Stimulated activated CD4-positive, alpha-beta T cell treated with anti-CD3 and anti-CD28 coated beads, Interleukin-1b, Interleukin-23, amount 100 ng/mL, for 48 hours (primary cell): ENCODE results near the gene RLN3.
A peak's percentile ranks its signal among the peaks of the same experiment; 100 is the strongest.

ENCODE experiments used
- DNase-seq: peaks from one replicate; pipeline ENCODE4 v3.0.0-alpha.2; 2020

RLN3 gene

DNA sequence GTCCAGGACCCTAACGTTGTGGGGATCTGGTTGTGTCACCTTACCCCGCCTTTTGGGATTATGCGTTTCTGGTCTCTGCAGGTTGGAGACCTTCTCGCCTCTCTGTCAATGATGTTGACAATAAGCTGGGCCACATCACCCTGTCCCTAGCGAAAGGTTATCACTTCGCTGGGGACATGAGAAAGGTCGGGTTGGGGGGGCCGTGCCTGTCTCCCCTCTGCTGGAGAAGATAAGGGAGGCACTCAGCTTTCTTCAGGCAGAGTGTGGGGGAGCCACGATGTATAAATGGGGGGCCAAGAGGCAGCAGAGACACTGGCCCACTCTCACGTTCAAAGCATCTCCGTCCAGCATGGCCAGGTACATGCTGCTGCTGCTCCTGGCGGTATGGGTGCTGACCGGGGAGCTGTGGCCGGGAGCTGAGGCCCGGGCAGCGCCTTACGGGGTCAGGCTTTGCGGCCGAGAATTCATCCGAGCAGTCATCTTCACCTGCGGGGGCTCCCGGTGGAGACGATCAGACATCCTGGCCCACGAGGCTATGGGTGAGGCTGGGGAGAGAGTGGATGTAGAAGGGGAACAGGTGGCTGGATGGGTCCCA, at the start of gene RLN3:
Gene RLN3, plus strand, starts transcription at position 293 of the 595 bp plus-strand sequence. Its CDS starts 57 bp downstream, at position 350.
- no peak for DNase-seq

DNA sequence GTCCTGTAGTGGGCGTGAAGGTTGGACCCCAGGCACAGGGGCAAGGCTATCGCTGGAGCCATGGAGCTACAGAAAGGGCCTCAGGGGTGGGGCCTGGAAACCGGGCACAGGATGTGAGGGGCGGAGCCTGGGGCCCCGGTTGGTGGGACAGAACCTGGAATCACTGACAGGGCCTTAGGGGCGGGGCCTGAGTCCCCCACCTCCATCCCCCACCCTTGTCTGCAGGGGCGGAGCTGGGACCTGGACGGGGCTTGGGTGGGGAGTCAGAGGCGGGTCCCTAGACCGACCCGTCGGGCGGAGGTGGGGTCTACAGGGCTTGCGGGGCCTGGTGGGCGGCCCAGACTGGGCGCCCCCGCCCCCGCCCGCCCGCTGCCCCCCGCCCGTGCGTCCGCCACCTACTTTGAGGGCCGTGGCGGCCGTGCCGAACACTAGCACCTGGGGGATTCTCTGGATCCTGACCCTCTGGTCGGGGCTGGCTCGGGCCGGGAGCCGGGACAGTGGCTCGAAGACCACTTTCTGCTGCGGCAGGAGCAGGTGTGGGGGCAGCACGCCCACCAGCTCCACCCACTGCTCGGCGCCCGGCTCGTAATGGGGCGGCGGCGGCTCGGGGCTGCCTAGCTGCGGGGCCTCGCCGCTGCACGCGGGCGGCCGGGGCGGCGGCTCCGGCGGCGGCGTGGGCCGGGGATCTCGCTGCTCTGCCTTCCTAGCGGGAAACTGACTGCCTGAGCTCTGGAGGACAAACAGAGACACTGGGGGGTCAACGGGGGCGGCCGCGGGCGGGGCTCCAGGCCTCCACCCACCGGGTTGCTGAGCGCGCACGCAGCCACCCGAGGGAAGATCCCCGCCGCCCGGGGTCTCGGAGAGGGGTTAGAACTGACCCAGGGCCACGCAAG, 49.4 kb upstream of the RLN3 start:
- DNase-seq, result no peak

DNA sequence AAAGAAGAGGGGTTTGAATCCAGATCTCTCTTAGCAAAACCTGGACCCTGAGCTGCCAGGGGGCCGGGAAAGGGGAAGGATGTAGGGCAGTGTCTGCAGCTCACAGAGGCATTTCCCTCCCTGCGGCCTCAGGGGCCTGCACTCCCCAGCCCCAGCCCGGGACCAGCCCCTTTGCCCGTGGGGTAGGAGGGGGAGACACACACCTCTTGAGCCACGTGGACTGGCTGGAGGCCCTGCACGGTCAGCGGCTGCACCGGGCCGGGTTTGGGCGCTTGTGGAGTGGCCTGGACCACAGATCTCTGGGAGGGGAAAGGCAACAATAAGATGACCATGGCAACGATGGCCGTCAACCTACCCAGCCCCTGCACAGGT, 48.7 kb upstream of the RLN3 start:
- no peak for DNase-seq

GRCh38 chr19:13979686-13980085, 48.3 kb upstream of the RLN3 start:
- no peak for DNase-seq

- no peak for DNase-seq
Measured at GRCh38 chr19:13980340-13980739, 47.6 kb upstream of the RLN3 start.

DNA sequence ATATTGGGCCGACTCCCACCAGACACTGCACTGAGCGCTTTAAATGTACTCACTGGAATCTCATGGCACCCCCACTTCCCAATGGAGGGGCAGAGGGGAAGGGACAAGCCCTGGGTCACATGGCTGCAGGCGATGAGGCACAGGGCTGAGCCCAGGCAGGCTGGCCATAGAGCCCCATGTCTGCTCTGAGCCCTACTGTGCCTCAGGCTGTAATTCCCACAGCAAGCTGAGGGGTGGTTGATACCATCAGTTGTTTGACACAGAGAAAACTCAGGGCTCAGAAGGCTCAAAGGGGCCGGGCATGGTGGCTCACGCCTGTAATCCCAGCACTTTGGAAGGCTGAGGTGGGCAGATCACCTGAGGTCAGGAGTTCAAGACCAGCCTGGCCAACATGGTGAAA, 46.9 kb upstream of the RLN3 start:
- DNase-seq, result no peak

GRCh38 chr19:13981467-13981866, 46.5 kb upstream of the RLN3 start:
- DNase-seq, result no peak

DNA sequence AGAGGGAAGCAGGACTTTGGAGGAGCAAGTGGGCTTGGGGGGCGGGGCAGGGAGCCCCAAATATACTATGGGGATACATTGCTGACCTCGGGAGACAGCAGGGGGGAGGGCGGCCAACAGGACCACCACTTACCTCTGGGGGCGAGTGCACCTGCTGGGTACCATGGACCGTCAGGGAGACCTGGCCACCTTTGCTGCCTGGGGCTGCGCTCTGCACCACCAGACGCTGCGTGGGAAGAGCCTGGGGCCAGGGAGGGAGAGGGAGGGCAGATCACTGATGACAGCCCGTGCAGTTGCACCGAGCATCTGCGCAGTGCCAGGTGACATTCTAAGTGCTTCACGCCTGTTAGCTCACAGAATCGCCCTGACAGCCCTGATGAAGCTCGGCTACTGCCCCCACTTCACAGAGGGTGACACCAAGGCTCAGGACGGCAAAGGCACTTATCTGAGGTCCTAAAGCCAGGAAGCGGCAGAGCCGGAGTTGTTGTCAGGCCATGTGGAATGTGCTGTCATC, 45.9 kb upstream of the RLN3 start:
- no peak for DNase-seq

DNA sequence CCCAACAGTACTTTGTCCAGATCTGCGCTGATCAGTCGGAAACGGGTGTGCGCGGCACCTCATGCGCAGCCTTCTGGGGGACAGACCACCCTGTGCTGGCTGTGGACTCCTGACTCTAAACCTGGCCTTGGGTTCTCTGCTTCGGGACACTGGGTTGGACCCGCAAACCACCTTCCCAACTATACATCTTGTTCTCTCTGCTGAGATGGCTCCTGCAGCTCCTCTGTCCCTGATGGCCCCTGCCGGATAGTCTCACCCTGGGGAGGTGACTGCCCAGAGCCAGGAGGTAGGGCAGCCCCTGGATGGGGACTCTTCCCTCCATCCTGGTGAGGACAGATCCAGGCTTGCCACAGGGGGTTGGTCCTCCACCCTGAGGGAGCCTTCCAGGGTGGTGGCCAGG, 45.2 kb upstream of the RLN3 start:
- no peak for DNase-seq

DNA sequence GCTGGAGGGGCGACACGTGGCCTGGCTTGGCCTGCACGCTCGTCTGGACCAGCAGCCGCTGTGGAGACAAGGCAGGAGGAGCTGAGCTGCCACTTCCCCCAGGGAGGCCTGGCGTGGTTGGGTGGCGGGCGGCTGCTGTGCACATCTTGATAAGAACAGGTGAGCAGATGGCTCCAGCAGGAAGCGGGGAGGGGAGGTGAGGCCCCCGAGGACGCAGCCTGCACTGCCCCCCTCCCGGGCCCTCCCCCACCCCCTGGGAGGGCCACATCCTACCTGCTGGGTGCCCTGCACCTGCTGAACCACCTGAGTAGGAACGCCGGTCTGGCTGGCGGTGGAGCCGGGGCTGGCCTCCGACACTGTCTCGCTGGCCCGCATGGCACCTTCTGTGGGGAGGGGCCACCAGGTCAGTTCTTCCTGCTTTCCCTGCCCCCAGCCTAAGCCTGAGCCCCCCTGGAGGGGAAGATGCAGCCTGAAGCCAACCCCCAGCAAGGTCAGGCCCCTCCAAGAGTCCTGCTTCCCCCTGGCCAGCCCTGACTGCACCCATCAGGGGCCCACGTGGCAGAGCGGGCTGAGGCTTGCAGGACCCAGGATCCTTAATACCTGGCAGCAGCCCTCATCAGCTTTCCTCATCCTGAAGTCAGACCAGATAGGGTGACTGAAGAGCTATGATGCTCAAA, 44.6 kb upstream of the RLN3 start:
- DNase-seq, result no peak

DNA sequence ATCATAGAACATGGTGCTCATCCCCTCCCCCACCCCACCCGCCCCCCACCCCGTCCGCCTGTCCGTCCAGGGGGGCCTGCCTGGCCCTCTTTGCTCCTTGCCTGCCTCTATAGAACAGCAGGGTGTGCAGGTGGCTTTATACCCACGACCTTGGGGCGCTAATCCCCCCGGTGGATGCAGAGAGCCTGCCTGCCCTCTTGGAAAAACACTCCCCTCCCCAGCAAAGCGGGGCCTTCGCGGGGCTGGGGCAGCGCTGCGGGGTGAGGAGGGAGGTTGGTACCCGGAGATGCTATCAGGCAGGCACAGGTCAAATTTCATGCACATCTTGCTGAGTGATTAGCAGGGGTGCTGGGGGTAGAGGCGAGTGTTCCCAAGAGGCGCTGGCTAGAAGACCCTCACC, 43.8 kb upstream of the RLN3 start:
- no peak for DNase-seq

- DNase-seq, result no peak
Measured at GRCh38 chr19:13984875-13985741, 42.8 kb upstream of the RLN3 start.

GRCh38 chr19:13985771-13986347, 42.1 kb upstream of the RLN3 start:
- DNase-seq, result no peak

- DNase-seq, result peak; percentile 99
Measured at GRCh38 chr19:13986348-13986904, 41.5 kb upstream of the RLN3 start.

DNA sequence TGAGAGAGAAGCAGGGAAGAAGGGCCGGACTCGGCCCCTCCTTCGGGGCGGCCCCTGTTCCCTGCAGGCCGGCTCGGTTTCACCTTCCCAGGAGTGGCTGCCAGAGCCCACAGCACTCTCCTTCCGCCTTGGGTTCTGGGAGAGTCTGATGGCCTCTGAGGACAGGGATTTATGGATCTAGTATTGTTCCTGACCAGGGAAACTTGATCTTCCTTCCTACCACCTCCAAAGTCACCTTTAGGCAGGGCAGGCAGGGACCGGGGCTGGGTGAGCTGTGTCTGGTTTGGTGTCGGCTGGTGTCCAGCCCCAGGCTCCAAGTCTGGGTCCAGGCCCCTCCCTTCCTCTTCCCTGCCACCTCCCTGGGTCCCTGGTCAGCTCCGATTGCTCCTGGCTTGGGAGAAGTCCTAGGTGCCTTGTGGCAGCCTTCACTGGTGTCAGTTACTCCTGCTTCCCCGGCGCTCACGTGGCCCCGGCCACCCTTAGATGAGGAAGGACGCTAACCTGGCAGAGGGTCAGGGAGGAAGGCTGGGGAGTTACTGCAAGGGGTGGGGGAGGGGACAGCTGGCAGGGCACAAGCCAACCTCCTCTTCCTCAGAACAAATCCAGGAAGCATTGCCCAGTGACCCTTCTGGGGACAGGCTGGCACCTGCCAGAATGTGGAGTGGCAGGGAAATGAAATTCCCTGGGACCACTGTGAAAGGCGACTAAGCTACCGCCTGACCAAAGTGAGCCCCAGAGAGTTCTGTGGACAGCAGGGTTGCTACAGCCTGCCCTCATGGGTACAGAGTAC, 40.7 kb upstream of the RLN3 start:
- DNase-seq, result no peak

DNA sequence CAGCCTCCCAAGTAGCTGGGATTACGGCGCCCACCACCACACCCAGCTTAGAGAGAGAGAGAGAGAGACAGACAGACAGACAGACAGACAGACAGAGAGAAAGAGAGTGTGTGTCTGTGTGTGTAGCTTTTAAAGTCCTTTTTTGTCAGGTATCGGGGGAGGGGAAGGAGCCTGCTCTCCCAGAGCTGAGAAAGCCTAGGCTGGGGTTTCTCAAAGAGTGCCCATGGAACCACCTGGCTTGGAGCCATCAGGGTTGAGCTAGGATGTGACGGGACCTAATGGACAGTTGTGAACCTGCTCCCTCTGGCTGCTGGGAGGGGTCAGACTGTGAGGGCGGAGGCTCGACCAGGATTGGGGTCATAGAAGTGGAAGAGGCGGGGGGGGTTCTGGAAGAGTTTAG, 38.5 kb upstream of the RLN3 start:
- DNase-seq, result no peak

- no peak for DNase-seq
Measured at GRCh38 chr19:13990085-13990484, 37.9 kb upstream of the RLN3 start.

GRCh38 chr19:13992025-13992424, 35.9 kb upstream of the RLN3 start:
- no peak for DNase-seq

DNA sequence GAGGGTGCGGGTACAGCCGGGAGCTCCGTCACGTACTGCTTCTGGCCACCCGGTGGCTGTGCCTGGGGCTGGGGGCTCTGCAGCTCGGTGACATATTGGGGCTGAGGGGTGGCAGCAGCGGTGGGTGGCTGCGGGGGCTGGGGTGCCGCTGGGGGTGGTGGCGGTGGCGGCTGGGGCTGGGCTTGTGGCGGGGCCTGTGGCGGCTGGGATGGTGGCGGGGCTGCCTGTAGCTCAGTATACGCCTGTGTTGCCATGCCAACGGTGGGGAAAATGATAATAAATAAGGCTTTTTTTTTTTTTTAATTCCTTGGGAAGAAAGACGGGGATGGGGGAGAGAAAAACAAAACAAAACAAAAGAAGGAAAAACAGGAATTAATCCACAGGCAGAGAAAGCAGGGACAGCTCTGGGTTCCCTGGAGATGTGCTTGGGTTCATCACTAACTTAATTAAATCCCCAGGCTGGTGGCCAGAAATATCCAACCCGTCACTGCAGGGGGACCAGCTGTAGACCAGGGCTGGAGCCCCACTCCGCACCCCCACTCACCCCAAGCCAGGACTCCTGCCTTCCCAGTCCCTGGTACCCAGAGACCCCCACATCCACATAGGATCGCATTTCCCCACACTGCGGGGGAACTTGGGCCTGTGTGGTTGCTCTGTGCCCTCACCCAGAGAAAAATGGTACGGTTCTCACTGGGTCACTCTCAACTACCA, 34.2 kb upstream of the RLN3 start:
- no peak for DNase-seq

DNA sequence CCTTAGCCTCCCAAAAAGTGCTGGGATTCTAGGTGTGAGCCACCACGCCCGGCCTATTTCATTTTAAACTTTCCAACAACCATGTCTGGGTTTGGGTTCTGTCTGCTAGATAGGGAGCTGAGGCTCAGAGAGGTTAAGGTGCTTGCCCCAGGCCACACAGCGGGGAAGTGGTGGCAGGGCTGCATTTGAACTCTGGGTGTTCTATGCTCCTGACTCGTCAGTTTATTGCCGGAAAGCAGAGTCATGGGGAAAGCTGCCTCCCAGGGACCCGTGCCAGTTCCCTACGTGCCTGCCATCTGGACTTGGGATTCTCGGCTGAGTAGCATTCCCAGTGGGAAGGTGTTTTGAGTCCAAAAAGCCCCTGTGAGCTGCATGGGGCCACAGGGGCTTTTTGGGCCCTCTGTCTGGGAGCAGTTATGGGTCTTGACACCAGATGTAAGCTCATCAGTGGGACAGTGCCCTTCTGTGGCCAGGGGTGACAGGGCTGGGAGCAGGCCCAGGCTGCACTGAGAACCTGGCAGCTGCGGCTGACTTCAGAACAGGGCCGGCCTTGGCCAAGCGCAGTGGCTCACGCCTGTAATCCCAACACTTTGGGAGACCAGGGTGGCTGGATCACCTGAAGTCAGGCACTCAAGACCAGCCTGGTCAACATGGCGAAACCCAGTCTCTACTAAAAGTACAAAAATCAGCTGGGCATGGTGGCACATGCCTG, 32.8 kb upstream of the RLN3 start:
- no peak for DNase-seq
